Smooth muscle cell (in vitro differentiated cells): ENCODE results near the gene ALAS1. TPM values are rescaled to one million over a fixed set of nuclear protein-coding genes. Genes with fewer than 3 reads are reported as not detected.
A peak's percentile ranks its signal among the peaks of the same experiment; 100 is the strongest.

Experiments
- DNase-seq: peaks from one replicate; lab custom pipeline; 2025; ENCODE audit not compliant: unreplicated experiment; lab: John Stamatoyannopoulos, UW
- H2AFZ ChIP-seq: fragments of 200-600 bp; sonication (generic); 2 replicates; pipeline ENCODE4 v1.6.0; 2016; ENCODE audit warnings: antibody characterized with exemption, low read depth, mild to moderate bottlenecking
- H3F3A ChIP-seq: fragments of 200-600 bp; sonication (generic); 2 replicates; pipeline ENCODE4 v1.6.0; 2017; ENCODE audit warnings: antibody characterized with exemption, low read depth
- H3K27ac ChIP-seq: fragments of 200-600 bp; sonication (generic); 2 replicates; pipeline ENCODE4 v1.5.1; 2016; ENCODE audit warnings: low read depth, mild to moderate bottlenecking
- H3K27me3 ChIP-seq: fragments of 200-600 bp; sonication (generic); 2 replicates; pipeline ENCODE4 v1.6.1; 2016; ENCODE audit warnings: low read depth, mild to moderate bottlenecking
- H3K36me3 ChIP-seq: fragments of 200-600 bp; sonication (generic); 2 replicates; pipeline ENCODE4 v1.5.1; 2016; ENCODE audit warnings: low read depth
- H3K4me1 ChIP-seq: fragments of 200-600 bp; sonication (generic); 2 replicates; pipeline ENCODE4 v1.5.1; 2016; ENCODE audit warnings: low read depth
- H3K4me2 ChIP-seq: fragments of 200-600 bp; sonication (generic); 2 replicates; pipeline ENCODE4 v1.6.0; 2016; ENCODE audit warnings: mild to moderate bottlenecking
- H3K4me3 ChIP-seq: fragments of 200-600 bp; sonication (generic); 2 replicates; pipeline ENCODE4 v1.5.1; 2016; ENCODE audit warnings: mild to moderate bottlenecking
- H3K79me2 ChIP-seq: fragments of 200-600 bp; sonication (generic); 2 replicates; pipeline ENCODE4 v1.6.0; 2016; ENCODE audit warnings: low read depth, mild to moderate bottlenecking
- H3K9ac ChIP-seq: fragments of 200-600 bp; sonication (generic); 2 replicates; pipeline ENCODE4 v1.6.0; 2016; ENCODE audit warnings: low read depth
- H3K9me3 ChIP-seq: fragments of 200-600 bp; sonication (generic); replicated peaks from 2 replicates; pipeline ENCODE4 v1.5.1; 2016; ENCODE audit warnings: low read depth
- H4K20me1 ChIP-seq: fragments of 200-600 bp; sonication (generic); 2 replicates; pipeline ENCODE4 v1.6.0; 2016; ENCODE audit warnings: low read depth
- WGBS: methylation state at CpG from one replicate; pipeline ENCODE4 v1.1.7; 2016; ENCODE audit warnings: low lambda C conversion rate; 5-methylcytosine and 5-hydroxymethylcytosine counted together
- polyA plus RNA-seq: library from polyadenylated mRNA; unstranded; fragments of >200 nt; fragmentation: Nextera tagmentation; extraction: Ambion mirVana; gene quantifications from 2 replicates; pipeline ENCODE4 v1.2.1, GENCODE V29; 2016
- total RNA-seq: library from RNA; depleted of rRNA; stranded (reverse); fragments of >200 nt; gene quantifications from 2 replicates; pipeline ENCODE4 v1.2.3, GENCODE V29; 2014
- TF ChIP-seq, protein P1 (sequence below): fragments of 200-600 bp; sonication (generic); IDR thresholded peaks from 2 replicates; pipeline ENCODE4 v1.5.1; 2017; ENCODE audit warnings: borderline replicate concordance, mild to moderate bottlenecking, antibody characterized with exemption; ENCODE audit not compliant: insufficient read depth, poor library complexity, severe bottlenecking

Gene ALAS1
- total and polyA plus RNA-seq, 2 experiments from 2014 or later = 35.7 to 59.4 TPM

DNA sequence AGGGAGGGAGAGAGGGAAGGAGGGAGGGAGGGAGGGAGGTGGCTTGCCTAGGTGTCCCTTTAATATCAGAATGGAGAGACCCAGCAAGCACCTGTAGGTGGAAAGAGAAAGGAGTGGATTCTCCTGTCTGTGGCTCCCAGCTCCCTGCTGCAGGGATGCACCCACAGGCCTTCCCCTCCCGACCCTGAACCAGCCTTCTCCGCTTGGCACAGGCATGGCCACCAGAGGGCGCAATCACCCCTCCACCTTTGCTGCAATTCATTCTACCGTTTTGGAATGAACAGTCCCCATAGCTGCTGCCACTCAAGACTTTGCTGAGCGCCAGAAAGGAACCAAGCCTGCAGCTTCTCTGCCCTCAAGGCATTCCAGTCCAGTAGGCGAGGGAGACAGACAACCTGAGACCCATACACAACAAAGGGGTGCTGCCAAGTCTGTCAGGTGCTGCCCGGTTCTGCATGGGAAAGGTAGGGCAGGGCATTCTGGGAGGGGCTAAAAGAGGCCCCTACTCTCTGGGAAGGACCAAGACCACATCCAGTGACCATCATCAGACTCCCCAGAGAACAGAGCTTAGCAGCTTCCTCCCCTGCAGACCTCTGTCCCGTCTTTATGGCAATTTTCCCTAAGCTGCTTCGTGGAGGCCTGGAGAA, 22.5 kb downstream of the ALAS1 start:
- Histone ChIP-seq H3F3A (no peaks in the 10 kb centered on the region), H3K27ac (no peak overlapping the region), H3K27me3 (no peaks in the 10 kb centered on the region), H3K9me3 (no peaks in the 10 kb centered on the region), H3K4me3 (no peak overlapping the region), H2AFZ (no peak overlapping the region), H3K9ac (no peak overlapping the region), H3K4me1 (no peaks in the 10 kb centered on the region), H3K79me2 (no peaks in the 10 kb centered on the region), H4K20me1 (no peaks in the 10 kb centered on the region), H3K36me3 (no peaks in the 10 kb centered on the region), H3K4me2 (no peak overlapping the region)
- TF ChIP-seq, protein P1, sequence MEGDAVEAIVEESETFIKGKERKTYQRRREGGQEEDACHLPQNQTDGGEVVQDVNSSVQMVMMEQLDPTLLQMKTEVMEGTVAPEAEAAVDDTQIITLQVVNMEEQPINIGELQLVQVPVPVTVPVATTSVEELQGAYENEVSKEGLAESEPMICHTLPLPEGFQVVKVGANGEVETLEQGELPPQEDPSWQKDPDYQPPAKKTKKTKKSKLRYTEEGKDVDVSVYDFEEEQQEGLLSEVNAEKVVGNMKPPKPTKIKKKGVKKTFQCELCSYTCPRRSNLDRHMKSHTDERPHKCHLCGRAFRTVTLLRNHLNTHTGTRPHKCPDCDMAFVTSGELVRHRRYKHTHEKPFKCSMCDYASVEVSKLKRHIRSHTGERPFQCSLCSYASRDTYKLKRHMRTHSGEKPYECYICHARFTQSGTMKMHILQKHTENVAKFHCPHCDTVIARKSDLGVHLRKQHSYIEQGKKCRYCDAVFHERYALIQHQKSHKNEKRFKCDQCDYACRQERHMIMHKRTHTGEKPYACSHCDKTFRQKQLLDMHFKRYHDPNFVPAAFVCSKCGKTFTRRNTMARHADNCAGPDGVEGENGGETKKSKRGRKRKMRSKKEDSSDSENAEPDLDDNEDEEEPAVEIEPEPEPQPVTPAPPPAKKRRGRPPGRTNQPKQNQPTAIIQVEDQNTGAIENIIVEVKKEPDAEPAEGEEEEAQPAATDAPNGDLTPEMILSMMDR = peak; percentile 92
- WGBS = 23% methylated on average over 8 of the region's 9 CpGs
- peak; percentile 48 for DNase-seq

- H3K4me1 ChIP-seq = no peaks in the 10 kb centered on the region
- H2AFZ ChIP-seq = no peak overlapping the region
- no peaks in the 10 kb centered on the region for H3K79me2 ChIP-seq
- no peaks in the 10 kb centered on the region for H3K9me3 ChIP-seq
- H3K9ac ChIP-seq = no peak overlapping the region
- WGBS = 97% methylated on average over 27 of the region's 27 CpGs
- H3K36me3 ChIP-seq = no peaks in the 10 kb centered on the region
- no peaks in the 10 kb centered on the region for H3K27me3 ChIP-seq
- TF ChIP-seq, protein P1 = no peak
- H3K4me2 ChIP-seq = no peak overlapping the region
- H4K20me1 ChIP-seq = no peaks in the 10 kb centered on the region
- no peak for DNase-seq
- H3K4me3 ChIP-seq = no peak overlapping the region
- H3F3A ChIP-seq = no peaks in the 10 kb centered on the region
- H3K27ac ChIP-seq = no peak overlapping the region
These were observed 23.2 kb downstream of the ALAS1 start for GRCh38 chr3:52221141-52221562.

DNA sequence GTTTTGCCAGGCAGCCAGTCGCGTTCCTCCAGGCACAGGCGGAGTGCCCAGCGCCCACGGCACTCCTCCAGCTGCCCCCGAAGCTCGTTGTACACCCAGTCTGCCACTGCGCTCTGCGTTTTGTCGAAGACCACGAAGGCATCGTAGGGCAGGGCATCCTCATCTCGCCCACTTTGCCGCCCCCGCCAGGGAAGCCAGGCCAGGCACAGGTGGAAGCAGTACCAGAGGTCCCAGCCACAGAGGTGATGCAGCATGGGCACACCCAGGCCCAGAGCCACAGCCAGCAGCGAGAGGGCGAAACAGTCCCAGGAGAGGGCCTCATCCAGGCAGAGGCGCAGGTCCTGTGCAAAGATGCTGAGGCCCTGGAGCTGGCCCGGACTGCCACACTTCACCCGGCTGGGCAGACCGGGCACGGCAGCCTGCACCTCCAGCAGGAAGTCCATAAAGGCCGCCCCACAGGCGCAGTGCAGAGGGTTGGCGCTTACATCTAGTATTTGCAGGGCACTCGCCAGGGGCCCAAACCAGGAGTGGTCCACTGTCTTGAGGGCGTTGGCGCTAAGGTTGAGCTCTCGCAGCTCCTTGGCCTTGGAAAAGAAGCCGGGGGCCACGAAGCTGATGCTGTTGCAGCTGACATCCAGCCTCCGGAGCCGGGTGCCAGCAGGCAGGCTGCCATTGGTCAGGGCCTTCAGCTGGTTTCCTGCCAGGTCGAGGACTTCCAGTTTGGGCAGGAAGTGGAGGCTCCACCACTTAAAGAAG, 23.8 kb downstream of the ALAS1 start:
- WGBS = 95% methylated on average over 34 of the region's 34 CpGs
- Histone ChIP-seq H3K4me1 (no peaks in the 10 kb centered on the region), H3K36me3 (no peaks in the 10 kb centered on the region), H3K9me3 (no peaks in the 10 kb centered on the region), H3K9ac (no peak overlapping the region), H3F3A (no peaks in the 10 kb centered on the region), H4K20me1 (no peaks in the 10 kb centered on the region), H3K79me2 (no peaks in the 10 kb centered on the region), H3K27me3 (no peaks in the 10 kb centered on the region), H3K4me3 (no peak overlapping the region), H3K27ac (no peak overlapping the region), H2AFZ (no peak overlapping the region), H3K4me2 (no peak overlapping the region)
- DNase-seq = no peak
- TF ChIP-seq, protein P1 = no peak
